WERI-Rb-1 (cell line): Measurements from ENCODE around the gene IER5L.
"Not testable (repeated sequence)": the region's sequence is repeated elsewhere in the genome, so short reads cannot be mapped to it uniquely, and the experiment has no call there.

Experiments
- DNase-seq: peaks from one replicate; pipeline ENCODE4 v3.0.0-alpha.2; 2020
- H3K27ac ChIP-seq: fragments of 250-450 bp; sonication (Bioruptor Pico); 2 replicates; pipeline ENCODE4 v1.5.1; 2020; ENCODE audit warnings: mild to moderate bottlenecking, moderate library complexity
- H3K27me3 ChIP-seq: fragments of 250-450 bp; sonication (Bioruptor Pico); 2 replicates; pipeline ENCODE4 v1.5.1; 2021; ENCODE audit warnings: mild to moderate bottlenecking, low read depth, moderate library complexity; ENCODE audit not compliant: insufficient read depth, severe bottlenecking
- H3K36me3 ChIP-seq: fragments of 250-450 bp; sonication (Bioruptor Pico); 2 replicates; pipeline ENCODE4 v1.5.1; 2020; ENCODE audit warnings: mild to moderate bottlenecking, moderate library complexity
- H3K4me3 ChIP-seq: 2 replicates; pipeline ENCODE4 v1.5.1; 2011; ENCODE audit warnings: low read depth, mild to moderate bottlenecking, control low read depth, low read length
- H3K9me3 ChIP-seq: fragments of 250-450 bp; sonication (Bioruptor Pico); 2 replicates; pipeline ENCODE4 v1.5.1; 2021; ENCODE audit warnings: mild to moderate bottlenecking, moderate library complexity; ENCODE audit not compliant: severe bottlenecking
- CTCF ChIP-seq: IDR thresholded peaks from 2 replicates; pipeline ENCODE4 v1.5.1; 2011; ENCODE audit warnings: low read depth, mild to moderate bottlenecking, control low read depth, inconsistent platforms, low read length

Gene IER5L

GRCh38 chr9:129170229-129170628 lies 7.8 kb downstream of the IER5L start:
- no peak overlapping the region for H3K27ac ChIP-seq

DNA sequence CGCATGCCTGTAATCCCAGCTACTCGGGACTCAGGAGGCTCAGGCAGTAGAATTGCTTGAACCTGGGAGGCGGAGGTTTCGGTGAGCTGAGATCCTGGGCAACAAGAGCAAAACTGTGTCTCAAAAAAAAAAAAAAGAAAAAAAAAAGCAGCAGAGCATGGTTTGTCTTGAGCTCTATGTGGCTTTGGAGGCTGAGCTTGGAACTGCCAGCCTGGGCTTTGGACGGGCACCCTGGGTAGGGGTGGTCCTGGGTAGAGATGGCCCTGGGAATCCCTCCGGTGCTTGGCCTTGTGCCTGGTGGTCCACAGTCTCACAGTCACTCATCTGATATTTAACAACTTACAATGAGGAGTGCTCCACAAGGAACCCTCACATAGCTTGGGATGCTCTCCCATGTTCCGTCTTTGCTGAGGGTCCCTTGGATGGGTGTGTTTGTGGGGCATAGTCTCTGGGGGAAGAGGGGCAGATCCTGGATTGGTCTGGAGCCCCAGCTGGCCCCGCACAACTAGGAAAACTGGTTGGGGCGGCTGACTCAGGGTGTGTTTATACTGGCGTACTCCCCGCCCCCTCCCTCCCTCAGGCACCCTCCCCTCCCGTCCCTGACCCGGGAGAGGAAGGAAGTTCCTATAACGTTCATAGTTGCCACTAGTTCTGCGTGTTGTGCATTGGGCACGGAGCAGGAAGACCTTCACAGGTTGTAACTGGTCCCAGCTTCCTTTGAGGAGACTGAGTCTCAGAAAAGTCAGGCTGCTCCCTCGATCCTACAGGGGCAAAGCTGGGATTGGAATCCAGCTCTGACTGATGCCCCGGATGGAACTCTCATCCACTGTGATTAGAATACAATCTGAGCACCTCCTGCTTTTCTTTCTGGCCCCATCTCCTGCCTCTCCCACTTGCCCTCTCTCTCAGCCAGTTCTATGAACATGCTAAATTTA lies 11.2 kb downstream of the IER5L start:
- no peak for DNase-seq
- Histone ChIP-seq H3K27me3 (no peaks in the 10 kb centered on the region), H3K4me3 (no peak overlapping the region), H3K27ac (no peak overlapping the region), H3K36me3 (no peaks in the 10 kb centered on the region), H3K9me3 (peaks cover 2% of the 10 kb centered on the region)
- TF ChIP-seq CTCF: no peak

More at GRCh38 chr9:129170229-129170628, 7.8 kb downstream of the IER5L start:
- Histone ChIP-seq H3K4me3 (no peak overlapping the region), H3K36me3 (no peaks in the 10 kb centered on the region), H3K27me3 (peaks cover 7% of the 10 kb centered on the region), H3K9me3 (peaks cover 2% of the 10 kb centered on the region)
- DNase-seq: no peak
- no peak for TF ChIP-seq CTCF

DNA sequence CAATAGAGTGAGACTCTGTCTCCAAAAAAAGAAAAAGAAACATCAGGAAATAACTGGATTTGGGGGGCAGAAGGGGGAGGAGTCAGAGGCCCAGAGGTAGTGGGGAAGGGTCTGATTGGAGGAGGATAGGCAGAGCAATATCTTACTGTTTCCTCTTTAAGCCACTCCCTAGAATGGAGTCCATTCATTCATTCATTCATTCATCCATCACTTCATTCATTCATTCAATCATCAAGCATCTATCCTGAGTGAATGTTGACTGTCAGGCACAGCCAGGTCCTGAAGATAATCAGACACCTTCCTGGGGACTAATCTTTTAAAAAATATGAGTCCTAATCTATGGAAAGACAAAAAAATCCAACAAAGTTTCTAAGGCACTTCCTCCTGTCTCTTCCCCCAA lies 12.9 kb downstream of the IER5L start:
- H3K27me3 ChIP-seq: no peaks in the 10 kb centered on the region
- TF ChIP-seq CTCF: no peak
- H3K36me3 ChIP-seq: no peaks in the 10 kb centered on the region
- H3K4me3 ChIP-seq: no peak overlapping the region
- peaks cover 2% of the 10 kb centered on the region for H3K9me3 ChIP-seq
- H3K27ac ChIP-seq: no peak overlapping the region
- no peak for DNase-seq

DNA sequence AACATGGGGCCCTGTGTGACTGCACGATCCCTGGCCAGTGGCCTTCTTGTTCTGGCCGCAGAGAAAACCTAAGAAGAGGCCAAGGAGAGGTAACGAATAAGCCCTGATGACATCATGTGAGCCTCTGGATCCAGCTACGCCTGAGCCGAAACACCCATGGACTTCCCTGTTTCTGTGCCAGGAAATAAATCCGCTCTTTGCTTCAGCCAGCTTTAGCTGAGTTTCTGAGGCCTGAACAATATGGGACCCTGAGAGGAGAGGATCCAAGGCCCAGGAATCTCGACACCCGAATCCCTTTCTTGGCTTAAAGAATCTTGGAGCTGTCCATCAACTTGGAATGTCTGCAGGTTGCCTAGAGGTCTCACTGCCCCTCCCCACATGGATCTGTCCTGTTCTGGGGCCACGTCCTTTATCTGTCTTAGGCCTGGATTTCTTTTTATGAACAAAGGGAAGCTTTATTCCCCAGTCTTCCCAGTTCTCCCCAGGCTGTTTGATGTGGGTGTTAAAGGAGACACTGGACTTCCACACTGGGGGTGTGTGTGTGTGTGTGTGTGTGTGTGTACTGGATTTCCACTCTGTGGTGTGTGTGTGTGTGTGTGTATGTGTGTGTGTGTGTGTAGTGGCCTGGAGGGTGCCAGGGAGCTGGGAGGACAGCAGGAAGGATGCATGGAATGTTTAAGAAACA lies 13.7 kb downstream of the IER5L start:
- no peaks in the 10 kb centered on the region for H3K27me3 ChIP-seq
- DNase-seq: no peak
- peaks cover 2% of the 10 kb centered on the region for H3K9me3 ChIP-seq
- no peak for TF ChIP-seq CTCF
- no peak overlapping the region for H3K27ac ChIP-seq
- no peaks in the 10 kb centered on the region for H3K36me3 ChIP-seq
- no peak overlapping the region for H3K4me3 ChIP-seq

DNA sequence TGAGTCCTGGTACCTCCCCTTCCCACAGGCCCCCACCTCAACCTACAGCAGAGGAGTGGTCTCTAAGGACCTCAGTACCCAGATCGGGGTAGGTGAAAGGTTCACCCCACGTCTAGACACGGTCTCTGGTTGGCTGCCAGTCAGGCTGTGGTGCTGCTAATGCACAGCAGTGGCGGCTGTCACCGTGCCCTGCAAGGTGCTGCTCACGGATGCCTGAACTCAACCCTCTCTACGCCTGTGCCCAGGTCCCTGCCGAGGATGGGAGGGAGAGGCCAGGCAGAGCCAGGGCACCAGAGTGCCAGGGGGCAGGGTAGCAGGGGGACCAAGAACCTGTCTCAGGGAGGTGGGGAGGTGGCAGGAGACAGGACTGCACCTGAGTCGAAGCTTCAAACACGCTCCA lies 14.3 kb downstream of the IER5L start:
- H3K27ac ChIP-seq: no peak overlapping the region
- TF ChIP-seq CTCF: no peak
- H3K4me3 ChIP-seq: no peak overlapping the region
- no peaks in the 10 kb centered on the region for H3K36me3 ChIP-seq
- no peaks in the 10 kb centered on the region for H3K9me3 ChIP-seq
- no peak for DNase-seq
- H3K27me3 ChIP-seq: no peaks in the 10 kb centered on the region

DNA sequence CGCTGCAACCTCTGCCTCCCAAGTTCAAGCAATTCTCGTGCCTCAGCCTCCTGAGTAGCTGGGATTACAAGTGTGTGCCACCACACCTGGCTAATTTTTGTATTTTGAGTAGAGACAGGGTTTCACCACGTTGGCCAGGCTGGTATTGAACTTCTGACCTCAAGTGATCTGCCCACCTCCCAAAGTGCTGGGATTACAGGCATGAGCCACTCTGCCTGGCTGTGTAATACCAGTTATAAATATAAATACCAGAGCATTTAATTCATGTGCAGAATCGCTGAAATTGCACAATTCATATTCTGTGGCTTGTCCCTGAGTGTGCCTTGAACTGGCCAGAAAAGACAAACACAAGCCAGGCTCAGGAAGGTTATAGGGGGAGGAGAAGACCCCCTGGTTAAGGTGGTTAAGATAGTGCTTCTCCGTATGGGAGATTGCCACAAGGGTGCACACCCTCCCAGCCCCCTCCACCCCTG lies 14.8 kb downstream of the IER5L start:
- not testable (repeated sequence) for DNase-seq, H3K9me3 ChIP-seq, H3K27ac ChIP-seq, H3K4me3 ChIP-seq, H3K27me3 ChIP-seq, H3K36me3 ChIP-seq
